ENCODE data around the gene MCF2L2. TPM values are rescaled to one million over a fixed set of nuclear protein-coding genes. Genes with fewer than 3 reads are reported as not detected.

The MCF2L2 gene
- total and polyA plus RNA-seq, 7 donors, result 0.17 to 2.7 (median 0.57) TPM

DNA sequence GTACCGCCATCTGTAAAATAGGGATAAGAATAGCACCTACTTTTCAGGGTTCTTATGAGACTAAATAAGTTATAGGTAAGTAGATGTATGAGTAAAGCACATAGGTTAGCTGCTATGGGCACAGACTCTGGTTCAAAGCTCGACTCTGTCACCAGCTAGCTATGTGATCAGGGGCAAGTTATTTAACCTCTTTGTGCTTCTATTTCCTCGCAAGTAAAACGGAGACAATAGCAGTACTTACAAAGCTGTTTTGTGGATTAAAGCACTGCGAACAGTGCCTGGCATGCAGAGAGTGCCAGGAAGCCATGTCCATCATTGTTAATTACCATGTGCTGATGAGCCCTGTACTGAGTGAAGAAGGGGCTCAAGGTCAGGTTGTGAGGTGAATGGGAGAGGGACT lies 267.8 kb downstream of the MCF2L2 start:
- ATAC-seq (no peak), DNase-seq (no peak)
- WGBS, 3 donors, result 74 to 79% (median 76%) methylated on average over 5 of the region's 5 CpGs
- Histone ChIP-seq H3K9me3 (no peaks in the 10 kb centered on the region), H3K36me3 (ENCODE audit: insufficient read depth in 1 of 2, low read depth in 1 of 2) (no peaks in the 10 kb centered on the region), H3K27me3 (ENCODE audit: insufficient read depth in 3 of 3, low read length in 2 of 3) (peaks cover 0 to 19% (median 10%) of the 10 kb centered on the region in 3 donors), H3K4me3 (no peak overlapping the region), H3K4me1 (no peaks in the 10 kb centered on the region), H3K27ac (no peak overlapping the region)
- intact Hi-C loops (cut with DNase I), result no loop called here
- TF ChIP-seq, protein P1, sequence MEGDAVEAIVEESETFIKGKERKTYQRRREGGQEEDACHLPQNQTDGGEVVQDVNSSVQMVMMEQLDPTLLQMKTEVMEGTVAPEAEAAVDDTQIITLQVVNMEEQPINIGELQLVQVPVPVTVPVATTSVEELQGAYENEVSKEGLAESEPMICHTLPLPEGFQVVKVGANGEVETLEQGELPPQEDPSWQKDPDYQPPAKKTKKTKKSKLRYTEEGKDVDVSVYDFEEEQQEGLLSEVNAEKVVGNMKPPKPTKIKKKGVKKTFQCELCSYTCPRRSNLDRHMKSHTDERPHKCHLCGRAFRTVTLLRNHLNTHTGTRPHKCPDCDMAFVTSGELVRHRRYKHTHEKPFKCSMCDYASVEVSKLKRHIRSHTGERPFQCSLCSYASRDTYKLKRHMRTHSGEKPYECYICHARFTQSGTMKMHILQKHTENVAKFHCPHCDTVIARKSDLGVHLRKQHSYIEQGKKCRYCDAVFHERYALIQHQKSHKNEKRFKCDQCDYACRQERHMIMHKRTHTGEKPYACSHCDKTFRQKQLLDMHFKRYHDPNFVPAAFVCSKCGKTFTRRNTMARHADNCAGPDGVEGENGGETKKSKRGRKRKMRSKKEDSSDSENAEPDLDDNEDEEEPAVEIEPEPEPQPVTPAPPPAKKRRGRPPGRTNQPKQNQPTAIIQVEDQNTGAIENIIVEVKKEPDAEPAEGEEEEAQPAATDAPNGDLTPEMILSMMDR (IDR thresholded peaks at IDR 0.05), result no peak

DNA sequence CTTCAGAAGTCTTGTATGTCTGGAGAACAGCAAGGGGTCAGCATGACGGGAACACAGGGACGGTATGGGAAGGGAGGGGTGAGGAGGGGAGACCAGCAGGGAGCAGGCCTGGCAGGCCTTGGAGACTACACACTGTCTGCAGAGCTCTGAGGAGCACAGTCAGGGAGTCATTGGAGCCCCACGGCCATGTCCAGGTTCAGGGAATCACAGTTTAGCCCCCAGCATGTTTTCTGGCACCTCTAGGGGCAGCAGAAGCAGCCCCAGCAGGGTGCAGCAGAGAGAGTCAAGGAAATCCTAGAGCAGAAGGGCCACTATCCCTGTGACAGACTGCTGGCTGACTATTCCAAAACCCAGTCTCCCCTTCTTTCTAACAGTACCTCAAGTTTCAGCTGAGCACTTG lies 269.1 kb downstream of the MCF2L2 start:
- H3K9me3 ChIP-seq, result no peaks in the 10 kb centered on the region
- no peak for DNase-seq
- TF ChIP-seq, protein P1 (IDR thresholded peaks at IDR 0.05), result no peak
- no peak overlapping the region for H3K4me3 ChIP-seq
- H3K27ac ChIP-seq, result no peak overlapping the region
- H3K4me1 ChIP-seq, result no peaks in the 10 kb centered on the region
- no peaks in the 10 kb centered on the region for H3K36me3 ChIP-seq (ENCODE audit: insufficient read depth in 1 of 2, low read depth in 1 of 2)
- 63 to 85% (median 68%) methylated on average over 3 of the region's 3 CpGs for WGBS, 3 donors
- peaks cover 0 to 13% (median 11%) of the 10 kb centered on the region in 3 donors for H3K27me3 ChIP-seq (ENCODE audit: insufficient read depth in 3 of 3, low read length in 2 of 3)
- intact Hi-C loops (cut with DNase I), result no loop called here
- no peak for ATAC-seq

DNA sequence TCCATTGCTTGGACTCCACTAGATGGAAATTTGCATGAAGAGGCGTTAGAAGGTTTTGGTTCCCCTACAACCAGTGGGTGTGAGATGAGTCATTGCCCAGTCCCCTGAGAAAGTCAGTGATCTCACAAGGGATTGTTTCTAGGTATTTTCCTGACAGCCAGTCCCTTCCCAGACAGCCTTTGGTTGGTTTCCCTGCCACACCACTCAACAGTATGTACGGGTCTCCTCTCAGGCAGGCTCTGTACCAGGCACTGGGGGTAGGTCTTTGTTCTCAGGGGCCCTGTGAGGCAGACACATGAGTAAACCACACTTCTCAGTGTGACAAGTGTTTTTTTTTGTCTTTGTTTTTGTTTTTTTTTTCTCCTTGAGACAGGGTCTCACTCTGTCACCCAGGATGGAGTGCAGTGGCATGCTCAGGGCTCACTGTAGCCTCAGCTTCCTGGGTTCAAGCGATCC lies 269.8 kb downstream of the MCF2L2 start:
- ATAC-seq, result no peak
- H3K9me3 ChIP-seq, result no peaks in the 10 kb centered on the region
- H3K36me3 ChIP-seq (ENCODE audit: insufficient read depth in 1 of 2, low read depth in 1 of 2), result no peaks in the 10 kb centered on the region
- WGBS, 3 donors, result 78 to 88% (median 81%) methylated on average over 3 of the region's 3 CpGs
- TF ChIP-seq, protein P1 (IDR thresholded peaks at IDR 0.05), result no peak
- intact Hi-C loops (cut with DNase I), result no loop called here
- peaks cover 0 to 14% (median 9%) of the 10 kb centered on the region in 3 donors for H3K27me3 ChIP-seq (ENCODE audit: insufficient read depth in 3 of 3, low read length in 2 of 3)
- no peak overlapping the region for H3K27ac ChIP-seq
- no peak overlapping the region for H3K4me3 ChIP-seq
- DNase-seq, result no peak
- no peaks in the 10 kb centered on the region for H3K4me1 ChIP-seq

DNA sequence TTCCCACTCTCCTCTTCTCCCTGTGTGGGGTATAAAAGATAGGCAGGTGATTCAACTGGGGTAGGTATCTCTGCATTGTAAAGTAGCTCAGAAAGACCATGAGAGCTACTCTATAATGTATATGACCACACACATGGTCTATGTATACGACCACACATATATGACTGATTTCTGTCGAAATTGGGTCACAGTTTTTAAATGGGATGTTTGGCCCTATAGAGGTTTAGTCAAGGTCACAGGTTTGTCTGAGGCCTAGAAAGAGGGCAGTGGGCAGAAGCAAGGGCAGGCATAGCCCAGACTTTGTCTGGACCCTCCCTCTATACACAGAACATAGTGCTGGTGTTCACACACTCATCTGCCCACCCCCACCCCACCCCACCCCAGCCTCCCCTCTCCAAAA lies 270.3 kb downstream of the MCF2L2 start:
- WGBS, 3 donors, result 91 to 94% (median 93%) methylated on average over 2 of the region's 2 CpGs
- peaks cover 0 to 10% (median 7%) of the 10 kb centered on the region in 3 donors for H3K27me3 ChIP-seq (ENCODE audit: insufficient read depth in 3 of 3, low read length in 2 of 3)
- TF ChIP-seq, protein P1 (IDR thresholded peaks at IDR 0.05), result no peak
- intact Hi-C loops (cut with DNase I), result no loop called here
- DNase-seq, result no peak
- no peak overlapping the region for H3K4me3 ChIP-seq
- H3K9me3 ChIP-seq, result no peaks in the 10 kb centered on the region
- no peaks in the 10 kb centered on the region for H3K36me3 ChIP-seq (ENCODE audit: insufficient read depth in 1 of 2, low read depth in 1 of 2)
- no peak for ATAC-seq
- no peak overlapping the region for H3K27ac ChIP-seq
- no peaks in the 10 kb centered on the region for H3K4me1 ChIP-seq

DNA sequence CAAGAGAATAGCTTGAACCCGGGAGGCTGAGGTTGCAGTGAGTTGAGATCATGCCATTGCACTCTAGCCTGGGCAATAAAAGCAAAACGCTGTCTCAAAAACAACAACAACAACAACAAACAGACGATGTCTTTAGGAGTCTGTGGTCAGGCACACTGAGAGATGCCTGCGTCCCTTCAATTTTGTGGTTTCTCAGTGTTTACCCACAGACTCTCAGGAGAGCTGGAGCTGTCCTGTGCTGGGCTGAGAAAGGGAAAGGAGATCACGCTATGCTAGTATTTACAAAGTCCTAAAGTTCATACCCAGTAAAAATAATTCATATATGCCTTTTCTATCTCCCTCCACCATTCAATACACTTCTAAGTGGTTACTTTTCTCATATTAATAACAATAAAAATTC lies 272.2 kb downstream of the MCF2L2 start:
- Histone ChIP-seq H3K4me1 (no peaks in the 10 kb centered on the region), H3K4me3 (no peak overlapping the region), H3K9me3 (no peaks in the 10 kb centered on the region), H3K36me3 (ENCODE audit: insufficient read depth in 1 of 2, low read depth in 1 of 2) (no peaks in the 10 kb centered on the region), H3K27me3 (ENCODE audit: insufficient read depth in 3 of 3, low read length in 2 of 3) (peaks cover 0 to 5% (median 2%) of the 10 kb centered on the region in 3 donors), H3K27ac (no peak overlapping the region)
- ATAC-seq, result no peak
- intact Hi-C loops (cut with DNase I), result no loop called here
- WGBS, 3 donors, result 73 to 80% (median 79%) methylated on average over 5 of the region's 5 CpGs
- DNase-seq, result no peak
- TF ChIP-seq, protein P1 (IDR thresholded peaks at IDR 0.05), result no peak
